ENCODE data around the gene EHD4.

Gene EHD4

DNA sequence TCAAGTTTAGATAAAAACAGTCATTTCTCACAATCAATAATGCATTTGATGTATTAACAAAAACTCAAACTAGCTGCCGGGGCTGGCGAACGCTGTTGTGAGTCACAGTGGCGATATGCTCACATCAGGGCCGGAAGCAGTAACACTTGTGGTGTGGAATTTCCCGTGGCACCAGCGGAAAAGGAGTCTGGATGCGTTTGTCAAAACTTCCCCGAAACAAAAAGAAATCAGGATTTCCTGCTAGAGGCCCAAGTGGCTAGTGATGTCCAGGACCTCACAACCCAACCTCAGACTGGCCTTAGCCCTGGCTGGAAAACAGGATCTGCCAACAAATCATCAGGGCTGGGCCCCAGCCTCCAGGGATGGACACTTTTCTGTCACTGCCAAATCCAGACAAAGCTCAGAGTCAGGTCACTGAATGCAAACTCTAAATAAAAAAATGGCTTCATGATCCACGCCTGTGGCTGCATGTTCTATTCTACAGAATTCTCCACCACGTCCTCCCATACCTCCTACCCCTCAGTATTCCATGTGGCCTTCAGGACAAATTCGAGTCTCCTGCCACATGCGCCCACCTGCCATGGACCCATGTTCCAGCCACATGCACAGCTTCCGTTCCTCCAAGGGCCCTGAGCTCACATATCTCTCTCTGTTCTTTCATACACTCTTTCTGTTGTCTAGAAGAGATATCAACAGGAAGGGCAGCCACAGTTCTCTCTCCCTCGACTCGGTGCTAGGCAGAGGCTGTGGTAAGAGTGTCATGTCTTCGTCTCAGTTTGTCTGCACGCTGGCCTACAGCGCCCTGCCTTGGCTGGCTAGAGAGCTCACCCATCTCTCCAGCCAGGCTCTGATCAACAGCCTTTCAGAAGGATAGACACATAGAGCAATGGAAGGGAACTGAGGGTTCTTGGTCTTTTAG lies 35.4 kb downstream of the EHD4 start:
- DNase-seq (ENCODE audit: low read depth, low spot score): peak; percentile 10

DNA sequence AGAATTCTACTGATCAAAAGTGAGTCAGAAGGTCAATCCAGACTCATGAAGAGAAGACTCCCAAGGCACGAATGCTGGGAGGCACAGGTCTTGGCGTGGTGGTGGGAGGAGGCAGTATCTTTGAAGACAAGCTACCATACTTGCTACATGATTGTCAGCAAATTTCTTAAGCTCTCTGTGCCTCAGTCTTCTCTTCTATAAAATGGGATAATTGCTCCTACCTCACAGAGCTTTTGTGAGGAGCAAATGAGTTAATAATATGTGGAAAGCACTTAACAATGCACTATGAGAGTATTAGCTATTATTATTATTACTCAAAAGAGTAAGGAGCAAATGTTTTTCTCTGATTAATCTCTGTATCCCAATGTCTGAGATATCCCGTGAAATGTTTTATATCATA lies 36.2 kb downstream of the EHD4 start:
- DNase-seq (ENCODE audit: low read depth, low spot score): no peak

DNA sequence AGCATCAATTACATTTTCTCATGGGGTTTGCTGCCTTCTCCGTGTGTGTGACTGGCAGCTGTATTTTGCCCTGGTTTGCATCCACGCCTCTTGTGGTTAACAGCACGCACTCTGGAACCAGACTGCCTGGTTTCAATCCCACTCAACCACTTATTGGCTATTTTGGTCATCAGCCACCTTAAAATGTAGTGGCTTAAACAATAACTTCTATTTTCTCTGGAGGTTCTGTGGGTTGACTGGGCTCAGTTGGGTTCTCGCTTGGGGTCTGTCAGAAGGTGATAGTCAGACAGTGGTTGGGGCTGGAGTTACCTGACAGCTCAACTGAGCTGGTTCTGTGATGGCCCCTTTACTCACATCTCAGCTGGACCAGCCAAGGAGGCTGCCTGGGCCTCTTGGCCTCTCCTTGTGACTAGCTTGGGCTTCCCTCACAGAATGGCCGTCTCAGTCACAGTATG lies 36.8 kb downstream of the EHD4 start:
- no peak for DNase-seq (ENCODE audit: low read depth, low spot score)

DNA sequence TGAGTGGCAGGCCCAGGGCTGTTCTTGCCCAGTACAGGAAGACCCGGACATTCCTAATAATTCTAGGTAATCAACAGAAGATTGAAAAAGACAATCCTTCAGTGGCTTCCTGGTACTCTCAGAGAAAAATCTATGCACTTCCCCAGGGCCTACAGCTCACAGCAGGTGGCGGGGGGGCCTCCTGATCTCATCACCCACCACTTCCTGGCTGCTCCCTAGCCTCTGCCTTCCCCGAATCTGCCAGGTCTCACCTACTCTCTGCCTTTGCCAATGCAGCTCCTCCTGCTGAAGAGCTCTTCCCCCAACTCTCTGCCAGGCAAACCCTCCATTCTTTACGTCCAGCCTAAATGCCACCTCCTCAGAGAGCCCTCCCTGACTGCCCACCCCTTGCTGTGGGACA lies 37.5 kb downstream of the EHD4 start:
- peak; percentile 12 for DNase-seq (ENCODE audit: low read depth, low spot score)

DNA sequence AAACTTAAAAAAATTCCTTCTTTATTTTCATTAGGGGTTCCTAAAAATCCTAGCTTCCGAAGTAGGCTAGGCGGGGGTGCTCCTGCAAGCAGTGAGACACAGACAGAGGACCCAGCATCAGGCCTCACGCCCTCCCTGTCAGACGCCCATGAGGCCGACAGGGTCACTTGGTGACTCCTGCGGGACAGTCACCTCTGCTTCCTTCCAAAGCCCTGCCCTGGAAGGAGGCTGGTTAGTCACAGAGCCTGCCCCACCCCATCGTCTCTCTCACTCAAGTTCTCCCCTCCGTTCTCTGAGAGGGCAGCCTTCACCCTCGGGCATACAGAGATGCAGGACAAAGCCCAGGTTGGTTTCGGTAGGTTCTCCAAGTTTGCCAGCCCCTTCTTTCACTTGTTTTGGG lies 38.6 kb downstream of the EHD4 start:
- no peak for DNase-seq (ENCODE audit: low read depth, low spot score)

DNA sequence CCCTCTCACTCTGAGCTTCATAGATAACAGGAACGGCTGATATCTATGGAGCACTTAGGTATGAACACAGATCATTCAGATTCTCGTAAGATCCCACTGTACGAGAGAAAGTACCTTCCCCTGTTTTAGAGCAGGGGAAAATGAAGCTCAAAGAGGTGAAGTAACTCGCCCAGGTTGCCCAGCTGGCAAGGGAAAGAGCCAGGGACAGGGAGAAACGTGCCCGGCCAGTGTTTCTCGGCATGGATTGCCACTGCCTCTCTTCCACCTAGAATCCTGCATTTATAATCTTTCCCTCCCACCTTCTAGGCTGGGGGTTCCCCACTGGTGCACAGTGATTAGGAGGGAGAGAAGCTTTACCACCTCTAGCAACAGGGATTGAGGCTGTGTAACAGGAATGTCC lies 39.0 kb downstream of the EHD4 start:
- no peak for DNase-seq (ENCODE audit: low read depth, low spot score)

DNA sequence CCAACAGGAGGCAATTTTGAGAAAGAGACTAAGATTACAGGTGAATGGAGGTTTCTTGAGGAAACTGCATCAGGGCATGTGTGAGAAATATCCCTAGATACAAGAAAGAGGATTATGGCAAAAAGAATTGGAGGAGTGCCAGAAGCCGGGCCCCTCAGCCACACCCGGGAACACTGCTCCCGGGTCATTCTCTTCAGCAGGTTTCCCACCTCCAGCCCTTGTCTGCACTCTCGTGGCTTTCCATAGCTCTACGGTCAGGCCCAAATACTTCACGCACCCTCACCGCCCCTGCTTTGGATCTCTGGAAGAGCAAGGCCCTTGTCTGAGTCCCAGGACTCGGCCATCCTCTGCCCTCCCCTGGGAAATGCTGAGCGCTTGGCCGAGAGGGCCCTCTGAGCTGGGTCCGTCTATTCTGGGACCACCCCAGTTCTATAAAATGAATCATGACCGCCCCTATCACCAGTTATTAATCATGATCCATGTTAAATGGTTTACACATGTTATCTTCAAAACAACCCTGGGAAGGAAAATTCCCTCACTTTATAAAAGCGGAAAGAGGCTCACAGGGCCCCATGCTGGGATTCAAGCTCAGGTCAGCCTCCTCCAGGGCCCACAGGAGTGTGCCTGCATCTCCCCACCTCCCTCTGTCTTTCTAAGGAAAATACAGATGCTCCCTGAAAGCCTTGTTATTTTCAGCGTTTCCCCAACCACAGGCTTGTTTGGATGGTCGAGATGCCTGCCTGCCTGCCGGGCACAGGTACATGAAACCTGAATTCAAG lies 39.7 kb downstream of the EHD4 start:
- DNase-seq (ENCODE audit: low read depth, low spot score): no peak

DNA sequence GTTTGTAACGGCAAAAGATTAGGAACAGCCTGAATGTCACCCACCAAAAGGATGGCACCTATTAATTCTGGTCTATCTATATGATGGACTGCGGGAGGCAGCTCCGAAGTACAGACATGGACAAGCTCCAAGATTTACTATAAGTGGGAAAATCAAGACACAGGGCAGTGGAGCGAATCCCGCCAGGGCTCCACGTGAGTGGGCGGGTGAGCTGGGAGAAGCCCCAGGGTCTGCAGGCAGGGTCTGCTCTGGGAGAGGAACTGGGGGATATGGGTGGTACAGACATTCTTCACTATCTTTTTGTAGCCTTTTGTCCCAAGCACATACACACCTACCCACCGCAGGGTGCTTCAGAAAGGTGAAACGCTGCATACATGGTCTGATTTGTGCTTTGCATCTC lies 40.3 kb downstream of the EHD4 start:
- no peak for DNase-seq (ENCODE audit: low read depth, low spot score)

DNA sequence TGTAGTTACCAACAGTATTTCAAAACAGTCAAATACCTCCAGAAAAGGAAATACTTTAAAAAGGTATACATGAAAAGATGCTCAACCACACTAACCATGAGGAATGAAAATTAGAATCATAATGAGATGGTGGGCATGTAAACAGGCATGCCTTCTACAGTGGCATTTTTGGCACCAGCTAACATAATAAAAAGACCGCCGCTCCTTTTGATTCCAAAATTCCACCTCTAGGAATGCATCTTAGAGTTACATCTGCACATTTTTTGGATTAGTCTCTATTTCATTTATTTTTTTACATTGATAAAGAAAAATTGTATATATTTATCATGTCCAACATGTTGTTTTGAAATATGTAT lies 41.5 kb downstream of the EHD4 start:
- no peak for DNase-seq (ENCODE audit: low read depth, low spot score)

DNA sequence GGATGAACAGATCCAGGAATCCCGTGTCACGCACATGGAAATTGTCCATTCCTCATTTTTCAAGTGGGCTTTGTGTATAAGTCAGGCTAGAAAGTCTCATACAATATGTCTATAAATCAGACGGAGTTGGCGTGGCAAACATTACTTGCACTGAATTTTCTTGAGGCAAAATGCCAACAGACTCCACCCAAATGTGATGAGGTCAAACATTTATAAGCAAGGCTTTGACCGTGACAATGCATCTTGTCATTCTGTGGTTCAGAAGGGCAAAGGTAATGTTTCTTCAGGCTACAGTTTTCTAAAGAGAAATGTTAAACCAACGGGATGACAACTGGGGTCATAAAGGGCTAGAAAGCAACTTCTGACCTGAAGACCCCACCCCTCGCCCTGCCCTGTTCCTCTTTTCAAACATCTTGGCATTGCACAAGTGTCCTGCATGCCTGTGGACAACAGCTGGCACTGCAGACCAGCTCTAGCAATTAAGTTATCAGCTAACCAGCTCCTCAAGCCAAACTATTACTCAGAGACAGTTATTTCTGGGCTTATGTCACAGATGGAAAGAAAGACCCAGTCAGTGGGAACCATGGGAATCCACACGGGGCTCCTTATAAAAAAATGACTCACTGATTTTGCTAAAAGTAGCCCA lies 42.0 kb downstream of the EHD4 start:
- no peak for DNase-seq (ENCODE audit: low read depth, low spot score)

DNA sequence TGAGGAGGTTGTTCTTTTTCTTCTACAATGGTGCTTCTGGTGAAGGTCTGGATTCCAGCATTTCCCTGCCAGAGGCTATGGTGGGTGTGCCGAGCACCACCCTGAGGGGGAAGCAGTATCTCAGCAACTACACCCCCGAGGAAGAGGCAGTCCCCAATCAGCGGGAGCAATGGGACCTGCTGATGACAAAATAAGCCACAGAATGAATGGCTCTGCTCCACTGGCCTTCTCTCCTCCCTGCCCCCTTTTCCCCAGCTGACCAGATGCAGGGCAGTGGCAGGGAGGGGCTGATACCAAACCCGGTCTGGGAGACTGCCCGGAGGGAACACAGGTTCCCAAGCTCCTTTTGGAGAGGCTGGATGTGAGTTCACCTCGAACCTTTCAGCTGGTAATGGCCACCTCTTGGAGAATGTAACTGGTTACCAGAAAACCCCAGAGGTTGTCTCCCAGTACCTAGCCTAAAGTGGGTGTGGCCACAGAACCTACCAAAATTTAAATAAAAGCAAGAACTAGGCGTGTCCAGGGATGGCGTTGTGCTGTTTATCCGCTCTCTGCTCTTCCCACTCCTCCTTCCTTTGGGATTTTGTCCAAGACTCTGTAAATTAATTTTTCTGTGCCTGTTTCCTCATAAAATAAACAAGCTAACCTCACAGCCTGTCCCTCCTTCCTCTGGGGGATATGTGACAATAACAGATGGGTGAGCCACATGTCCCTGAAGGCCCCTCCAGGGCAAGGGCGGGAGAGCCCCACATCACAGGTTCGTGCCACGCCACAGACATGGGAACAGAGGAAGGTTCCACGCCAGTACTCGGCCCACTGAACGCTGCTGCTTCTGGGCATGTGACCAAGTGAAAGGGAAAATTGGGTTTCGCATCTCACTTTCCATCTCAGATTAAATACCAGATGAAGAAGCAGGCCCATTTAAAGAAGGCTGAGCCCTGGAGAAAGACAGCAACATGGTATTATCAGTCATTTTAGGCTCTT lies 43.4 kb downstream of the EHD4 start:
- DNase-seq (ENCODE audit: low read depth, low spot score): no peak

DNA sequence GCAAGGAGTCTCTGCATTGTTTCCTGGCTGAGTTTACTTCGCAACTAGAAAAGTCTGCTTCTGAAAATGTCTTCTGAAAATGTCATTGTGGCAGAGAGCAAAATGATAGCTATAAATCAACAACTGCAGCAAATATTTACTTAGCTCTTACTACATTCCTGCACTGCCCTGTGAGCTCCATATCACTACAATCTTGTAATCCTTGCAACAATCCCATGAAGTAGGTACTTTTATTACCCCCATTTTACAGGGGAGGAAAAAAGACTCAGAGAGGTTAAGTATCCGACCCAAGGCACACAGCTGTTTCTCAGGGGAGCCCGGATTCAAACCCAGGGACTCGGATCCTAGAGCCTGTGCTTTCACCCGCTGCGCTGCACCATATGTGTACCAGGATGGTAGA lies 44.3 kb downstream of the EHD4 start:
- no peak for DNase-seq (ENCODE audit: low read depth, low spot score)

DNA sequence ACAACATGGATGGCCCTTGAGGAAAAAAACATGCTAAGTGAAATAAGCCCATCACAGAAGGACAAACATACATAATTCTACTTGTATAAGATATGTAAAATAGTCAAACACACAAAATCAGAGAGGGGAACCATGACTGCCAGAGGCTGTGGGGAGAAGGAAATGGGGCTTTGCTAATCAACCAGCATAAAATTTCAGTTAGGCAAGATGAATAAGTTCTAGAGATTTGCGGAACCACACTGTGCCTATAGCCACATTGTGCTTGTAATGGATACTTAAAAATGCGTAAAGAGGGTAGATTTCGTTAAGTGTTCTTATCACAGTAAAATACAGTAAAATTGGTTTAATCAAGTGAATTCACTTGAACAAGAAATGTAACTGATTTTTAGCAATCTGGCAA lies 44.8 kb downstream of the EHD4 start:
- no peak for DNase-seq (ENCODE audit: low read depth, low spot score)

DNA sequence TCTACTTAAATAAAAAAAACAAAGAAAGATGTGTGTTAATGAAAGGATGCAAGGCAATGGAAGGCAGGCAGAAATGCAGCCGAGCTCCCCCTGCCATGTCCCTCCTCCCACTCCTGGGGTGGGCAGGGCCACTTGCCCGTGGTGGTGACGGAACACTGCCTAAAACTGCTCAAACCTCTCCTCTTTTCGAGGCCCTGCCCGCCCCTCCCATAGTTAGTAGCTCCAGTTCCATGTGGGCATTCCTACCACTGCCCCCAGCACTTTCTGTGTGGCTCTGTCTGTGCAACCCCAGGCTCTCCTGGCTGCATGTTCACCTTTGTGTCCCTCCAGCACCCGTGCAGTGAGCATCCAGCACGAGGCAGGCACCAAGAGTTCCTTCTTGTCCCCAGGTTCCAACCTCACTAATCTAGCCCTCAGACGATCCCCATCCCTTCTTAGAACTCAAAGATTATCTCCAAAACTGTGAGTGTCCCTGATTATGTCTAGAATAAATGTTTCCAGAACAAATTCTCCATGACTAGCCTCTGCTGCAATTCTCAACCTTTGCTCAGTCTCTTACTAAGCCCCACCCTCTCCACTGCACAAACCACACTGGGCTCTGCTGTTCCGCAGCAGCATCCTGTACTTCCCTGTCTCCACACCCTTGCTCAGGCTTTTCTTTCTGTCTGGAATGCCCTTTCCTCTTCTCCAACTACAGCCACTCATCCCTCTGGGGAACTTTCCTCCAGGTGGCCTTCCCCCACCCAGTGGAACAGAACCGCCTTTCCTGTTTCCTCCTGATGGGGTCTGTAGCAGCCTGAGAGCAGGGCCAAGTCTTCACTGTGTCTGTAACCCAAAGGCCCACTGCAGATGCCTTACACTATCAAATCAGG lies 45.9 kb downstream of the EHD4 start:
- DNase-seq (ENCODE audit: low read depth, low spot score): no peak

DNA sequence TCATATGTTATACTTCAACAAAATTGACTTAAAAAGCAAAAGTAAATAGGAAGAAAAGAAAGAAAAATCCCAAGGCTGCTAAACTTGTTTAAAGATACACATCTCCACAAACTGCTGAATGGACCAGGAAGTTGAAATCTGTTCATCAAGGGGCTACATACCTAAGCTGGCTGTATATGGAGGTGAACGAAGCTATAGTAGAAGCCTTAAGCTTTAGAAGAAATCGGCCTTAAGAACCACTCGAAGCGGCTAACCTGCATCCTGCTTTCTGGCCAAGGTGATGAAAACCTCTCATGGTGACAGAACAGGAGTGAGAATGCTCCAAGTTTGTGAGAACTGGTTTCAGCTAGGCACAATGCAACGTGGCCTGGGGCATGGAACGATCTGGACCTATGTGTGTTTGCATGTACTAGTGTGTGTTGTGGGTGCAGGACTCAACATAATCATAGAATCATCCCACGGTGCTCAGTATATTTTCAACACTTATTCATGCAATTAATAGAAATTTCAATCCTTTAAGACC lies 47.2 kb downstream of the EHD4 start:
- no peak for DNase-seq (ENCODE audit: low read depth, low spot score)

DNA sequence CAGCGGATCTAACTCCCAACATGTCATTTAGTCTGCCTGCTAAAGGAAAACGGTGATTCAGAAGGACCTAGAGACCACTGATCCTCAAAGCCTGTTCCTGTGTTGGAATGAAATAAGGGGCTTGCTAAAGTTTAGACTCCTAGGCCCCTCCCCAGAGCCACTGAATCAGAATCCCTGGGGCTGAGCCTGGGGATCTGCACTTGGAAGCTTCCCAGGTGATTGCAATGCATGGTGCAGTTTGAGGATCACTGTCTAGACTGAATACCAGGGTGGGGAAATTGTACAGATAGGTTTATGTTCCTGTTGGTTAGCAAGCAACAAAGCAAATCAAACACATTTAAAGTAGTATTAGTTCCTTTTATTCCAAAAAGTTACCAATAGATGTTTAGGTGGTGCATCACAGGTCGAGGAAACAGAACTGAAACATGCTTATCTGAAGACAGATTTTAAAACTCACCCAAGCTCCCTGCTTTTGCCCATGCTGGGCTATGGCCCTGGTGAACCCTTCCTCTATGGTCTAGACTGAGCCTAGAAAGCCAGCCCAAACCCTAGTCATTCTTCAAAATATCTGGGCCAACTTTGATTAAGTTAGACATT lies 48.9 kb downstream of the EHD4 start:
- DNase-seq (ENCODE audit: low read depth, low spot score): no peak

DNA sequence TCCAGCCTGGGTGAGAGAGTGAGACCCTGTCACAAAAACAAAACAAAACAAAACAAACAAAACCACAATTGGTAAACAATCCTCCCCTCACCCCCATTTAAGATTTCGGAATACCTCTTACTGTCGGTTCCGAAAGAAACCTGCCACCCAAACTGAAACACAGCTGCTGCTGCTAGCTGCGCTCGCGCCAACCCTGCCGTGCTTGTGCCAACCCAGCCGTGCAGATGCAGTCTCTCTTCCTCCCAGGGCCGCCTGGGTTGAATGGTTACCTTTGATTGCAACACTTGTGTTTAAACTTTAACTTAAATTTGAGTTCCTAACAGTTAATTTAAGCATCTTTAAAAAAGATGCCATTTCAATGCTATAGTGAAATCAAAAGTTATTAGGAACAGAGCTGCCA lies 50.0 kb downstream of the EHD4 start:
- no peak for DNase-seq (ENCODE audit: low read depth, low spot score)

DNA sequence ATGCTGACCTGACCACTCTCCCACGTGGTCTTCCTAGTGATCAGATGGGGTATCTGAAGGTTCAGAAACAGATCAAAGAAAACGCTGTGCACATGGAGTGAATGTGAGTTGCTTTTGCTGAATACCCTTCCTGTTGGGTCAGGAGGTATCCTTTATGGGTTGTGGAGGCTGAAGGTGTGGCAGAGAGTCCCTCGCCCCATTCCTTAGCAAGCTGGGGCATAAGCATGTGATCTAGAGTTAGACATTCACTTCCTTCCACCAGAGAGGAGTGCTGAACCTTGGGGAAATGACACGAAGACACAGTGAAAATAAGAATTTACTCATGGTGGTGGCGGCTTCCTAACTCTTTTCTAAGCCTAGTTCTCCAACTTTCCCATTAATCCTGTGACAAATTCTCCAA lies 50.7 kb downstream of the EHD4 start:
- DNase-seq (ENCODE audit: low read depth, low spot score): no peak

DNA sequence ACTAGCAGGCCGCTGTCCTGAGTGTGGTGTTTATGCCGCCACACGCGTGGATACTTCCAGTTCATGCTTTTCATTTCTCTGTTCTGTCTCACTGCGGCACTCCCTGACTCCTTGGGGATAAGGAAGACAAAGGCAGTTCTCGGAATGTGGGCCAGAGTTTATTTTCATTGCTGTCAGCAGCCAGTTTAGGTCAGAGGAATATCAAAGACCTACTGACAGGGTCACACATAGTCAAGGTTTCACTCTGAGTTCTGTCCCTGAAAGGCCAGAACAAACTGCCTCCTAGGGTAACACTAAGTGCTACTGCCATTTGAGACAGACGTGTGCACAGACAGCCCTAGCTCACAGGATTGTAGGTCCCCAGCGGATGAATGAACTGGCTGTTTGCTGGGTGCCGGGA lies 51.2 kb downstream of the EHD4 start:
- DNase-seq (ENCODE audit: low read depth, low spot score): no peak
